Stimulated activated CD4-positive, alpha-beta T cell treated with anti-CD3 and anti-CD28 coated beads, TNF-alpha, amount 100 ng/mL, for 48 hours (primary cell): ENCODE measurements around the gene EIF4G3.

ENCODE experiments used
- DNase-seq, 3 donors: peaks; one replicate each; pipeline ENCODE4 v3.0.0-alpha.2; 2020; ENCODE audit warnings: low read depth in 3 of 3

EIF4G3 gene

DNA sequence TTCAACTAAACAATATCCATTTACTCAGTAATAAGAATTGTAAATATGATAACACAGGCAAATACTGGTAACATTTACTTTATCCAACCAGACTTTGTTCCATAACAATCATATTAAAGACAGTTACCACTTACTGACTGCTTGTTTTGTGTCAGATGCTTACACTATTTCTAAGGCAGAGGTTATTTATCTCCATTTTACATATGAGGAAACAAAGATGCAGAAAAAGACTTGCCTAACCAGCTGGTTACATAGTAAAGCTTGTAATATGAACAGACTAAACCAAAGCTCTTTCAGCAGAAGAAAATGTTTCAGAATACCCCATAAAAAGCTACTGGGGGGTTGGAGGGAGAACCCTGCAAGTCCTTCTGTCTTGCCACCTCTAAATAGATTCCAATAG, 180.1 kb downstream of the EIF4G3 start:
- no peak for DNase-seq

DNA sequence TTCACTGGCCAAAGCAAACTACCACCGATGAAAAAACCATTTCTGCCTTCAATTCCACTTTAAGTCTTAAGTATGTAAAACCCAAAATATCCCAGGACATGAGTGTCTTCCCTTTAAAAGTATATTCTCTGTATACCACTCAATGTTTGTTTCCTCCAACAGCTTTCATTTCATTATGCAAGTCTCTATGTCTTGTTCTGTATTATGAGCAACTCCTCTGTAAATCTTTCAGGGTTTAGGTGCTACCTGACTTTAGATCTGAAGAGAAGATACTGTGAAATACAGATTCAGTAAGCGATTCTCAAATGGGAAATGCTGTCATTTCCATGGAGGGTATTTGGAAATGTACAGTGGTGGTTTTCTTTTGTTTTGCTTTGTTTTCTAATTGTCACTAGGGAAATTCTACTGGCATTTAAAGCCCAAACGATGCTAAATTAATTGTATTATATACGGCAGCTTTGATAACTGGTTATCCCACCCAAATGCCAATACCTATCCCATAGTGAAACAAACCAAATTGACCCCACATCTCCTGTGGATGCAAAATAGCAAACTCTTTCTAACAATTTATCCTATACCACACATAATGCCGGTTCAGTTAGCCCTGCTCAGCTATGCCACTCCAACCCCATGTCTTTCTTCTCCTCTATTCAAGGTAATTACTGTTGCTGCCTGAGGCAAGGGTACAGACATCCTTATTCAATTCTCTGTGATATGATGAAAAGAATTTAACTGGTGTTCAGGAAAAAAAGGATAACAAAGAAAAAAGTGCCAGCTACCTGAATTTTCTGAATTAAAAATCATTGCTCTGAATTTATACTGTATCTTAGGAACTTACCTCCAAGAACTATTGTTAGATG, 182.8 kb downstream of the EIF4G3 start:
- no peak for DNase-seq

DNA sequence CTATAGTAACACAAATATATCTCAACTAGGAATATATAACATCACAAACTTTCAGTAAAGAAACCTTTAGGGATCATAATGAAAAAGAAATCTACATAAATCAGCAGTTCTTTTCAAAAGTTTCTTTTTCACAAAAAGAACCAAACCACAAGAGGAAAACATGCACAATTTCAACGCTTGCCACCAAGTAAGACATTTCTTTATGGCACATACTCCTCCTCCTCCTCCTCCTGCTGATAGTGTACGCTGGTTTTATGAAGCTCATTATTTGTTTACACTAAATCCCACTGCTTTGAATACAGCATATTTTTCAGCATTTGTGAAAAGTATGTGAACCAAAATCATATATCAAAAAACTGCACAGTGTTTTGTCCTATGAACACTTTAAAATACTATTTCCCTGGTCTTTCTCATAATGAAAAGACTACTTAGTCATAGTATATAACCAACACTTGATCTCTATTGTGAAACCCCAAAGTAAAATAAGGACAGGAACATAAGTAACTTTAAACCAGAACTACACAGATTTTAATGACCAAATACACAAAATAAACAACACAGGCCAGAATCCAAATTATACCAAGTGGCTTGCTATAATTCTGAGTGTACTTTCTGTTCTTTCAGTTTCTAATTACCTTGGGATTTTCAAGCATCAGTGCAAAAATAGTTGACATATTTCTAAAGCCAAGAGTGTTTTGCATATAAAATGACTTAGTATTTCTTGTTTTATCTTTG, 184.2 kb downstream of the EIF4G3 start:
- no peak for DNase-seq

DNA sequence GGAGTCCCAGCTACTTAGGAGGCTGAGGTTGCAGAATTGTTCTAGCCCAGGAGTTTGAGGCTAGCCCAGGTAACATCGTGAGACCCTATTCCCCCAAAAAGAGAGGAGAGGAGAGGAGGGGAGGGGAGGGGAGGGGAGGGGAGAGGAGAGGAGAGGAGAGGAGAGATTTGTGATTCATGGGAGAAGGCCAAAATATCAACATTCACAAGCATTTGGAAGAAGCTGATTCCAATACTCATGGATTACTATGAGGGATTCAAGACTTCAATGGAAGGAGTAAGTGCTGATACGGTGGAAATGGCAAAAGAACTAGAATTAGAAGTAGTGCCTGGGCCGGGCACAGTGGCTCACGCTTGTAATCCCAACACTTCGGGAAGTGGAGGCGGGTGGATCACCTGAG, 187.8 kb downstream of the EIF4G3 start:
- no peak for DNase-seq

DNA sequence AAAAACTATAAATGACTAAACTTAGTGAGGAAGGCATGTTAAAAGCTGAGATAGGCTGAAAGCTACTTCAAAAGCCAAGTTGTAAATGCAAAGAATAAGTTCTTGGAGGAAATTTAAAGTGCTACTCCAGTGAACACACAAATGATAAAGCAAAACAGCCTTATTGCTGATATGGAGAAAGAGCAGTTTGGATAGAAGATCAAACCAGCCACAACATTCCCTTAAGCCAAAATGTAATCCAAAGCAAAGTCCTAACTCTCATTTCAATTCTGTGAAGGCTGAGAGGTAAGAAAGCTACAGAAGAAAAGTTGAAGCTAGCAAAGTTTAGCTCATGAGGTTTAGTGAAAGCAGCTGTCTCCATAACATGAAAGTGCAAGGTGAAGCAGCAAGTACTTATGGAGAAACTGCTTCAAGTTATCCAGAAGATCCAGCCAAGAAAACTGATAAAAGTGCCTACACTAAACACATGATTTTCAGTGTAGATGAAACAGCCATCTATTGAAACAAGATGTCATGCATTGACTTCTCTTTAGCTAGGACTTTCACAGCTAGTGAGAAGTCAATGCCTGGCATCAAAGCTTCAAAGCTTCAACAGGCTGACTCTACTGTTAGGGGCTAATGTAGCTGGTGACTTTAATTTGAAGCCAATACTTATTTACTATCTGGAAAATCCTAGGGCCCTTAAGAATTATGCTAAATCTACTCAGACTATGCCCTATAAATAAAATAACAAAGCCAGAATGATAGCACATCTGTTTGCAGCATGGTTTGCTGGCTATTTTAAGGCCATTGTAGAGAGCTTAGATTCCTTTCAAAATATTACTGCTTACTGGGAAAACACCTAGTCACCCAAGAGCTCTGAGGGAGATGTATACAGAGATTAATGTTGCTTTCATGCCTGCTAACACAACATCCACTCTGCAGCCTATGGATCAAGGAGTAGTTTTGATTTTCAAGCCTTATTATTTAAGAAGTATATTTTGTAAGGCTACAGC, 188.6 kb downstream of the EIF4G3 start:
- no peak for DNase-seq

DNA sequence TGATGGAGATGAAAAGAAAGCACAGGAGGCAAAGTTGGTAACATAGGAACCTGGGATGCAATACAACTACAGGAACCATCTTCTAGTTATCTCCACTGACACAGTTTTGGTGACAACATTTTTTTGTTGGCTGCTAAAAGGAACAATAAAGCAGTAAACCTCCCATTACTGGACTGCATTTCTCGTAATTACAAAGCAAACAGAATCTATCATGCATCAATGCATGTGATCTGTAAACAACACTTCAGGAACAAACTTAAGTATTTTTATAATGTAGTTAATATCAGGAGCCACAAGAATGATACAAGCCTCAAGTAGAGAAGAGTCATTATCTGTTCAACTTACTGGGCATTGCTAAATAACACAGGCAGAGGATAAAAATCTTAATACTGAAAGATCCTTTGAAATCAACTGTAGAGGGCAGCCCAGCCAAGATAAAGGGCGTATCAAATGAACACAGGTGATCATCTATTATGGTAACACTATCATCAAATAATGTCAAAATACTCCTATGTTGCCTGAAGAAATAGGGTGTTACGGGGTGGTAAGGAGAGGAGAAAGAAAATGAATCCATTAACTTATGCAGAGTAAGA, 193.3 kb downstream of the EIF4G3 start:
- DNase-seq, result no peak

DNA sequence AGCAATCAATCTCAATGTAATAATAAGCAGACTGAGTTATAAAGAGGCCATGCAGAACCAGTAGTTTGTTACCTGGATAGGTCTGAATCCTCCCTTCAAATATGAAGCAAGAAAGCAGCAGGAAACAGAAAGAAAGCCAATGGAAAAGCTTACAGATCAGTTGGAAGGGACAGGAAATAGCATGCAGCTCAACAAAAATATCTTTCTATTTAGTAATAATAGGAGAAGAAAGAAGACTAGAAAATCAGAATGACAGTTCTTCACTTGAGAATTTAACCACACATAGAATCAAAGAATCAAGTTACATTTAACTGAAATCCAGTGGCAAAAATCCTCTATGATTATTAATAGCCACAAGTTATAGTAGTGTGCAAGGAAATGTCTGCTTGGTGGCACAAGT, 194.4 kb downstream of the EIF4G3 start:
- no peak for DNase-seq

DNA sequence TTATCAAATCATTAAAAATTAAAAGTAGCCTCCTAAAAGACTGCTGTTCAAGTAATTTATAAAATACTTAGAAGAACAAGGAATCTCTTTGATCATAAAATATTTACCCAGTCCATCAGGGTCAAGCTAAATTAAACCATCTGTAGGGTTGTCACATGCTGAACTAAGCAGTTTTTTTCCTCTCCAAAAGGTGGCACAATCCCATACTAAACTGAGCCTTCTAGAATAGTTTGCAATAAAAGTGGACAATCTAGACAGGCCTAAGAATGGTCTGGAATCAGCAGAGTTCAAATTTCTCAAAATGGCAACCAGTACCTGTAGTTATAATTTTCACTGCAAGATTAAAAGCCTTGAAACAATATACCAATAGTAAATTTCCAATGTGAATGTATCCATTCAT, 194.8 kb downstream of the EIF4G3 start:
- no peak for DNase-seq

DNA sequence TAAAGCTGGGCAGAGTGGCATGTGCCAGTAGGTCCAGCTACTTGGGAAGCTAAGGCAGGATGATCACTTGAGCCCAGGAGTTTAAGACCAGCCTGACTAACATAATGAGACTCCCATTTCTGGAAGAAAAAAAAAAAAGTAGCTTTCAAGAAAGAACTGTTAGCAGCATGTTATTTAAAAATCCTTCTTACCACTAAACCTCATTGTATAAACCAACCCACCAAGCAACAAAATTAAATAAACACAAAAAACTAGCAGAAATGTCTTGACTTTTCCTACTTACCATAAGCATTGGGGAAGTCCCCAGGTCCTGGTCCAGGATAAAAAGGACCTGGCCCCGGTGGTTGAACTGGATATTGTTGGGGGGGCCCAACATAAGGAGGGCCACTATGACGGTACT, 196.6 kb downstream of the EIF4G3 start:
- no peak for DNase-seq

DNA sequence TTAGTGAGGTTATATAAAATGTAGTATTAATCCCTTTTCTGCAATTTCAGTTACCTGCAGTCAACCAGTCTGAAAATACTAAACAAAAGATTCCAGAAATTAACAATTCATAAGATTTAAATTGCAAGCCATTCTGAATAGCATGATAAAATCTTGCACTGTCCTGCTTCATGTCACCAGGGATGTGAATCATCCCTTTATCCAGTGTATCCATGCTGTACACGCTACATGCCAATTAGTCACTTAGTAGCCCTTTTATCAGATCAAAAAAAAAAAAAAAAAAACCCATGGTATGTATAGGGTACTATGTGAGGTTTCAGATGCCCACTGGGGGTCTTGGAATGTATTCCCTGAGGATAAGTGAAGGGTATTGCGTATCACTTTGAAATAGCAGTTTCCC, 198.3 kb downstream of the EIF4G3 start:
- no peak for DNase-seq

DNA sequence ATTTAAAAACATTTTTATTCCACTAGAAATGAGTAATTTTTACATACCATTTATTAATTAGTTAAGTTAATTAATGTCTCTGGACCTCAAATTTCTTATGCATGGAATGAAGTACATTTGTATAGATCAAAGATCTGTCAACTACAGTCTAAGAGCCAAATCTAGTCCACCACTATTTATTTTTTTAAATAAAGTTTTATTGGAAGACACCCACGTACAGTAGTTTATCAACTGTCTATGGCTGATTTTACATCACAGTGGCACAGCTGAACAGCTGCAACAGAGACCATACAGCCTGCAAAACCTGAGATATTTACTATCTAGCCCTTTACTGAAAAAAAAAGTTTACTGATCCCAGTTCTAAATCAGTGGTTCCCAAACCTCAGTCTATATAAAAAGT, 201.0 kb downstream of the EIF4G3 start:
- DNase-seq, result no peak

DNA sequence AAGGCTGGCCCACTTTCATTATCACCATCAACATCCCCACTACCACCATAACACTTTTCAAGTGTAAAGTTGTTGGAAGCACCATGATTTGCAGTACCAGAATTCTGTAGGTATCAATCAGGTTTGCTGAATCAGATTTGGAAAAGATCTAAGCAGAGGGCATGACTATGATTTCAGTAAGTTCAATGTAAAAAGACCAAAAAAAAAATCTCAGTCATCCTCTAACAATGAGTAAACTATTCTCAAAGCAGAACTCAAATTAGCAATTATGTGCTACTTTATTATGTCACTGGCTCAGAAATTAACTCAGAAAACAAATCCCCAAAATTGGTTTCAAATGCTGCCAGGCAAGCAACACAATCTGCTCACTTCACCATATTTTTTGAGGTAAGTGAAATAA, 201.7 kb downstream of the EIF4G3 start:
- no peak for DNase-seq

DNA sequence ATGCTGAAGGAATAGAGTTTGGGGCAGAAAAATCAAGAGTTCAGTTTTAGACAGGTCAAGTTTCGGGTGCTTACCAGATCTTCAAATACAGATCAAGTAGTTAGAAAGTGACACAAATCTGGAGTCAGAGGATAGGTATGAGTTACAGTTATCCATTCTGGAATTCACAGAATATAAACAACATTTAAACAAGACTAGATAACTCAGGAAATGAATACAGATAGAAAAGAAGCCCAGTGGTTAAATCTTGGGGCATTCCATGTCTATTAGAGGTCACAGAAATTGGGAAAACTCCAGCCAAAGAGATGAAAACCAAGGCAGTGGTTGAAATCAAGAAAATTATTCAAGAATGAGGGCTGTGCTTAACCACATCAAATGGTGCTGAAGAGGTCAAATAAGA, 202.6 kb downstream of the EIF4G3 start:
- DNase-seq, result no peak

DNA sequence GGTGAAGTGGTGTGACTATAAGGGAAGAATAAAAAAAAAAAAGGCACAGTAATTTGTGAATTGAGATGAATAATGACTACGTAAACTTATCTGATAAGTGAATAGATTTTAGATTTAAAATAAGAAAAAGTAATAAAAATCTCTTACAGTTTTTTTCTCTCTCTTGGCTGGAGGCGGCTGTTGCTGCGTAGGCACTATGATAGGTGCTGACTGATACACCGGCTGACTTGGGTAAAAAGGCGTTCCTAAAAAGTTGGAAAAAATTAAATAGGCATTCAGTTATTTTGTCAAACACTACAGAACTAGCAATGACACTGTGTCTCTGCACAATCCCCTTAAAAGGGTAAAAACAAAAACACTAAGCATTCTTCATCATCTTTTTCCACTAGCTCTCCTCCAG, 203.8 kb downstream of the EIF4G3 start:
- DNase-seq, result no peak

DNA sequence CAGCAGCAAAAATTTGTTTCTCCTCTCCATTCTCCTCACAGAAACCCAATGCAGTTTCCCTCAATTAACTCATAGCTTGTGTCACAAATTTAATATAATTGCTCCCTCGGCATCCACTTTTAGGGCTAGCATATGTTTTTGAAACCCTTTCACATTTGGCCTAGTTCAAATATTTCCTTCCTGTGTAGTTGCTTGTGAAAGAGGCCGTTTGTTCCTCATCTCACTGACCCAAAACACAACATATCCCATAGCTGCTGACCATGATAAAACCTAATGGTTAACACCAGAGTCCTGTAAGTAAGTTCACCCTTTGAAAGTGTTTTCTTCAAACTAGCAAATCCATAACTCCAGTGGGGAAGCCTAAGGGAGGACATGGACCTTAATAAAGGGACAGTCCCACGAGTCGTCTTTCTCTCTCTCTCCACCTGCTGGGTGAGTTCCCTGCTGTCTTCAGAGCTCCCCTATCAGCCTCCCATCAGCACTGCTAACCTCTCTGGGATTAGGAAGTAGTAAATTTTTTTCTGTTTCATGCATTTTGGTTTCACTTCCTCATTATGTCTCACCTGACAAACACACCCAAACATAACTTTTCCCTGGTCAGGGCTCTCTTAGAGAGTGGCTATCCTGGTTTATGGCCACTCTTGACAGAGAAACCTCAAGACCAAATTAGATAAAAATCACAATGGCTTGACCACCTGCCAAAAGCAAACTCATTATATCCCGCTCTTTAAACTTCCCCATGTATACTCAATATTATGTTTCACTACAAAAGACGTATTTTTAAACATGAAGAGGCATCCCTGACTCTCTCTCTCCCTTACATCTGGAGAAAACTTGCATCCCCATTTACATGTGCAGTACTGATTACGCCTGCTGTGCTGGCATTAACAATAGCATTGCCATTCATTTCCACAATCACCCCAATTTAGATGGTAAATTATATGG, 211.9 kb downstream of the EIF4G3 start:
- DNase-seq, result no peak

DNA sequence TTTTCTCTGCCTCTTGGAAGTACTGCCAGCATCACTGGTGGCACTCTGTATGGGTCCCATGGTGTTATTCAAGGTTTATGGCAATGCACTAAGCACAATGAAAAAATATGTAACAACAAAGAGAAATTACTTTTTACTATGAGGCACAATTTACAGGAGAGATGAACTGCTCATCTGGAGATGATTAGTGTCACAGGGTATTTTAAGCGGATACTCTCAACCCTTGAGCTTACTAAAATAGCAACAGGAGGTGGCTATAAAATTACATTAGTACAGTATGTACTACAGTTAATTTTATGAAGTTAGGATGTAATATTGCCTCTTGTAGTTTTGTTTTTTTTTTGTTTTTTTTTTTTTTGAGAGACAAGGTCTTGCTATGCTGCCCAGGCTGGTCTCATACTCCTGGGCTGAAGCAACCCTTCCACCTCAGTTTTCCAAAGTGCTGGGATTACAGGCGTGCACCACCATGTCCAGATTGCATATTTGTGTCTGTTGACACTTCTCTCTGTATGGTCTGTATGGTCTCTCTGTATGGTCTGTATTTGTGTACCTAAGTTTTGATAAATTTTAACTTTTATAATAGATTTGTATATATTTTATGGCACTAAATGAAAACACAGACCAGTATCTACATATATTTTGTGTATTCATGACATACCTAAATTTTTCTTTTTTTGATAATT, 214.0 kb downstream of the EIF4G3 start:
- no peak for DNase-seq

DNA sequence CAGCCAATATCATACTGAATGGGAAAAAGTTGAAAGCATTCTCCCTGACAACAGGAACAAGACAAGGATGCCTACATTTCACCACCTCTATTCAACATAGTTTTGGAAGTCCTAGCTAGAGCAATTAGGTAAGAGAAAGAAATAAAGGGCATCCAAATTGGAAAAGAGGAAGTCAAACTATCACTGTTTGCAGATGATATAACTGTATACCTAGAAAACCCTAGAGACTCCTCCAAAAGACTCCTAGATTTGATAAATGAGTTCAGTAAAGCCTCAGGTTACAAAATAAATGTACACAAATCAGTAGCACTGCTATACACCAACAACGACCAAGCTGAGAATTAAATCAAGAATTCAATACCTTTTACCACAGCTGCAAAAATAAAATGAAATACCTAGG, 218.3 kb downstream of the EIF4G3 start:
- DNase-seq, result no peak

DNA sequence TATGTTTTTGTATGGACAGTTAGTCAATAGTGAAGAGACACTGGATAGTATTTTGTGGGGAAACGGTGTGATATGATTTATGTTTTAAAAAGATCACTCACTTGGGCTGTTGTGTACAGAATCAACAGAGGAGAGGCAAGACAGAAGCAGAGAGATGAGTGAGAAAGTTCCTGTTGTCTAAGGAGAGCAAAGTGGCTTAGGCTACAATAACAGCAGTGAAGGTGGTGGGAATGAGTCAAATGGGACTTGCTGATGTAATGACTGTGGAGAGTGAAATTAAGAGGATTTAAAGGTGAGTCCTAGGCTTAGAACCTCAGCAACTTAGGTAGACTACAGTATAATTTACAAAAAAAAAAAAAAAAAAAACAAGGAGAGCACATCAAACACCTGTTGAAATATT, 220.4 kb downstream of the EIF4G3 start:
- no peak for DNase-seq

DNA sequence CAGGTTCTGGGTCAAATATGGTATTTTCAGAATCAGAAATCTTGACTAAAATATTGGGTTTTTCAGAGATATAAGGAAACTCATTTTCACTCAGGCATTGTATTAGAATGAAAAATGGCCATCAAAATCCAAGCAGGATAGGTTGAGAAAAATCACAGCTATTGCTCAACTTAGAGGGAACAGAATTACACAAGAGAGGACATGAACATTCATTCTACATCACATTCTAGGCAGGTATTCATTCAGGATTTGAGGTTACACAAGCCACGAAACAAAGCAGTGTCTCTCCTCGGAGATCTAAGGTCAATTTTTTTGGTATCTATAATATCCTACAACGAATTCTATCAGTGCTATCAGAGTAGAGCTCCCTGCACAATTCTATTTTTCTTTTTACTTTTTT, 226.0 kb downstream of the EIF4G3 start:
- no peak for DNase-seq
